ENCODE results near the gene FBXW12. TPM values are rescaled to one million over a fixed set of nuclear protein-coding genes. Genes with fewer than 3 reads are reported as not detected.

FBXW12 gene
- total and polyA plus RNA-seq, 2 donors (not counting 3 experiments of a cell fraction or from before 2014, with no cell fraction given) = not detected

DNA sequence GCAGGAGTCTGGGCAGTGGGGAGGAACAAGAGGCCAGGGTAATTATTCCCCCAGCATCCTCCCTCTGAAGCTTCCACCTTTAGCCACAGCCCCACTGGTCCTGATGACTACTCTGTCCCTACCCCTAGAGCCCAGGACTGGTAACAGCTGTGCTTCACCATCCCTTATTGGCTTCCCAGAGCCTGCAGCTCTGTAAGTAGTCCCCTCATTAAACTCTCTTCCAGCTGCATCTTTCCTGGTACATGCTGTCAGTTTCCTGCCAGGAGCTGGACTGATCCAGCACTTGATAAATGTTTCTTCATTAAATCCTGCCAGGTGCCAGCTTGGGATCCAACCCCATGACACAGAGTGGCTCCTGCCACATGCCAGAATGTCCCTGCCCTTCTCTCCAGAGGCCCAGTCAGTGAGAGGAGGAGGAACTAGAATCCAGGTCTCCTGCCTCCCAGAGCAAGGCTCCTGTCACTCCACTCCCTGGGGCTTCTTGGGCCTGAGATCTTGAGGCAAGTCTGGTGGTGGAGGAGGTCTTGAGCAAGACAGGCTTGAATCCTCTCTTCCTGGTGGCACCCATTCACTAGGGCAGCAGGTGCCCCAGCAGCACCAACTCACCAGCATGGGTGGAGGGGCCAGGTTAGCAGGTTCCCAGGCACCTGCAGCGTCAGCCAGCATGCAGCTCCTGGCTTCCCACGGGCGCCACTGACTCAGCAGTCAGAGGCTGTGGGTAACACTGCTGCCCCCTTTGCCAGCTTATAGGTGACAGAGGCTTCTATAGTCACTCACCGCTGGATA lies 27.6 kb downstream of the FBXW12 start:
- FAIRE-seq = no peak
- H3K9me1 ChIP-seq (replicated peaks; ENCODE audit: control insufficient read depth, extremely low read depth, insufficient read depth, low read length) = no peaks in the 10 kb centered on the region
- peaks cover 7 to 11% of the 10 kb centered on the region in 2 experiments for H3K27me3 ChIP-seq (ENCODE audit: control insufficient read depth in 2 of 2, insufficient read depth in 2 of 2, low read length in 2 of 2)
- BruUV-seq (replicated peaks) = no TSS peak
- CTCF ChIA-PET = interaction anchor here (0.9 to 12.6 kb wide), 13 partner anchors 11 to 257 kb away, joined by 3 to 716 read pairs (median 17); partner anchors contain the start of genes PFKFB4 and PLXNB1
- no peak for DNase-seq (ENCODE audit: low read depth, low spot score)
- H3K79me2 ChIP-seq (ENCODE audit: control insufficient read depth, insufficient read depth, low read length) = no peaks in the 10 kb centered on the region
- H3K9ac ChIP-seq (replicated peaks; ENCODE audit: extremely low read depth, insufficient read depth, low read length) = no peak overlapping the region
- H3K9me3 ChIP-seq (replicated peaks; ENCODE audit: control insufficient read depth, insufficient read depth, low read length) = no peaks in the 10 kb centered on the region
- no peak overlapping the region for H2AFZ ChIP-seq (ENCODE audit: low read depth, low read length)
- intact Hi-C loops (cut with micrococcal nuclease) (no loop called here), dilution Hi-C loops (cut with MboI; ENCODE audit: extremely low pct_ligation_motif_present, low sequenced_read_pairs) (no loop called here)
- POLR2A ChIA-PET = no interaction called here
- no peak overlapping the region for H3K4me2 ChIP-seq (ENCODE audit: insufficient read depth, low read length)
- TF ChIP-seq POLR2AphosphoS5 (IDR thresholded peaks at IDR 0.05; ENCODE audit: insufficient read depth, low read depth, low read length) = no peak
- TF ChIP-seq POLR2A (IDR thresholded peaks at IDR 0.05; ENCODE audit: low read depth, low read length) = no peak
- TF ChIP-seq, protein P1, sequence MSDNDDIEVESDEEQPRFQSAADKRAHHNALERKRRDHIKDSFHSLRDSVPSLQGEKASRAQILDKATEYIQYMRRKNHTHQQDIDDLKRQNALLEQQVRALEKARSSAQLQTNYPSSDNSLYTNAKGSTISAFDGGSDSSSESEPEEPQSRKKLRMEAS (IDR thresholded peaks at IDR 0.05; ENCODE audit: insufficient read depth, insufficient read length) = no peak
- TF ChIP-seq MYC (IDR thresholded peaks at IDR 0.05; ENCODE audit: low read depth, low read length) = no peak
- no peak for TF ChIP-seq JUN (IDR thresholded peaks at IDR 0.05; ENCODE audit: borderline replicate concordance, insufficient read depth, insufficient read length, low read depth)
- no peak for TF ChIP-seq EZH2 (IDR thresholded peaks at IDR 0.05; ENCODE audit: borderline replicate concordance, low read depth, low read length, severe bottlenecking)
- no peak for TF ChIP-seq FOS (IDR thresholded peaks at IDR 0.05; ENCODE audit: borderline replicate concordance, insufficient read depth, low read length)
- TF ChIP-seq, protein P2, sequence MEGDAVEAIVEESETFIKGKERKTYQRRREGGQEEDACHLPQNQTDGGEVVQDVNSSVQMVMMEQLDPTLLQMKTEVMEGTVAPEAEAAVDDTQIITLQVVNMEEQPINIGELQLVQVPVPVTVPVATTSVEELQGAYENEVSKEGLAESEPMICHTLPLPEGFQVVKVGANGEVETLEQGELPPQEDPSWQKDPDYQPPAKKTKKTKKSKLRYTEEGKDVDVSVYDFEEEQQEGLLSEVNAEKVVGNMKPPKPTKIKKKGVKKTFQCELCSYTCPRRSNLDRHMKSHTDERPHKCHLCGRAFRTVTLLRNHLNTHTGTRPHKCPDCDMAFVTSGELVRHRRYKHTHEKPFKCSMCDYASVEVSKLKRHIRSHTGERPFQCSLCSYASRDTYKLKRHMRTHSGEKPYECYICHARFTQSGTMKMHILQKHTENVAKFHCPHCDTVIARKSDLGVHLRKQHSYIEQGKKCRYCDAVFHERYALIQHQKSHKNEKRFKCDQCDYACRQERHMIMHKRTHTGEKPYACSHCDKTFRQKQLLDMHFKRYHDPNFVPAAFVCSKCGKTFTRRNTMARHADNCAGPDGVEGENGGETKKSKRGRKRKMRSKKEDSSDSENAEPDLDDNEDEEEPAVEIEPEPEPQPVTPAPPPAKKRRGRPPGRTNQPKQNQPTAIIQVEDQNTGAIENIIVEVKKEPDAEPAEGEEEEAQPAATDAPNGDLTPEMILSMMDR (IDR thresholded peaks at IDR 0.05; ENCODE audit: extremely low read depth in 1 of 2, insufficient read depth in 1 of 2, low read depth in 1 of 2, low read length in 2 of 2) = no peak
- TF ChIP-seq GATA2 (IDR thresholded peaks at IDR 0.05; ENCODE audit: insufficient read depth, insufficient read length, low read depth, low read length) = no peak
- H3K4me1 ChIP-seq (ENCODE audit: control insufficient read depth, extremely low read depth, insufficient read depth, low read length) = peaks cover 10% of the 10 kb centered on the region
- no peaks in the 10 kb centered on the region for H4K20me1 ChIP-seq (replicated peaks; ENCODE audit: control insufficient read depth, extremely low read depth, insufficient read depth, low read length)
- H3K4me3 ChIP-seq (replicated peaks in 1 of 3; ENCODE audit: insufficient read depth in 1 of 3, low read depth in 1 of 3, low read length in 3 of 3) = no peak overlapping the region
- H3K36me3 ChIP-seq (ENCODE audit: control insufficient read depth in 2 of 2, extremely low read depth in 1 of 2, insufficient read depth in 2 of 2, low read length in 2 of 2) = peaks cover 0 to 3% of the 10 kb centered on the region in 2 experiments
- H3K27ac ChIP-seq (ENCODE audit: insufficient read depth, low read depth, low read length) = no peak overlapping the region
